Endothelial cell of umbilical vein (primary cell): ENCODE data around the gene LAMC2. TPM values are rescaled to one million over a fixed set of nuclear protein-coding genes. Genes with fewer than 3 reads are reported as not detected.

Experiments
- BruUV-seq: library from RNA; stranded (reverse); fragments of 400-500 nt; replicated peaks from 2 replicates; lab custom pipeline; 2021; lab: Mats Ljungman, UMichigan
- CTCF ChIA-PET: fragments of 300-600, 350-600 bp; sonication (Branson Sonifier 250); formaldehyde crosslinking; loops from one replicate; lab custom pipeline; 2021; ENCODE audit warnings: antibody characterized with exemption, inconsistent platforms; lab: Charles Lee
- POLR2A ChIA-PET: fragments of 300-600, 350-600 bp; sonication (Branson Sonifier 250); formaldehyde crosslinking; loops from one replicate; lab custom pipeline; 2021; ENCODE audit warnings: antibody characterized with exemption, inconsistent platforms; lab: Charles Lee
- DNase-seq: peaks from one replicate; pipeline ENCODE4 v3.0.0-alpha.2; 2011; ENCODE audit warnings: low read depth, low spot score
- FAIRE-seq: peaks from 2 replicates; lab custom pipeline; 2011; peaks lifted over from hg19 to GRCh38; lab: Jason Lieb, UNC
- H2AFZ ChIP-seq: 2 replicates; pipeline ENCODE4 v1.6.0; 2012; ENCODE audit warnings: low read depth, low read length, control low read depth, inconsistent platforms
- H3K27ac ChIP-seq: 2 replicates; pipeline ENCODE4 v1.5.1; 2011; ENCODE audit warnings: low read depth, mild to moderate bottlenecking, control low read depth, low read length, moderate library complexity; ENCODE audit not compliant: insufficient read depth
- H3K27me3 ChIP-seq, 2 experiments: 2 replicates each; pipeline versions ENCODE4 v1.6.0 to v1.6.1; 2011; ENCODE audit warnings: low read length in 2 of 2, mixed read lengths in 1 of 2; ENCODE audit not compliant: control insufficient read depth in 2 of 2, insufficient read depth in 2 of 2
- H3K36me3 ChIP-seq, 2 experiments: 2 replicates in 1 of 2; 3 replicates in 1 of 2; pipeline ENCODE4 v1.5.1; 2011; ENCODE audit warnings: low read length in 2 of 2, mild to moderate bottlenecking in 1 of 2, moderate library complexity in 1 of 2; ENCODE audit not compliant: control insufficient read depth in 2 of 2, insufficient read depth in 2 of 2; ENCODE audit errors: extremely low read depth in 1 of 2
- H3K4me1 ChIP-seq: 3 replicates; pipeline ENCODE4 v1.5.1; 2011; ENCODE audit warnings: mild to moderate bottlenecking, low read length; ENCODE audit not compliant: control insufficient read depth, insufficient read depth; ENCODE audit errors: extremely low read depth
- H3K4me2 ChIP-seq: 2 replicates; pipeline ENCODE4 v1.6.1; 2011; ENCODE audit warnings: low read length, control low read depth, mixed read lengths; ENCODE audit not compliant: insufficient read depth
- H3K4me3 ChIP-seq, 3 experiments: fragments of 200-600 bp in 1 of 3; sonication (generic), shearing (Covaris generic) in 1 of 3; replicated peaks in 1 of 3; 2 replicates each; pipeline ENCODE4 v1.5.1; 2011 to 2016; ENCODE audit warnings: control low read depth in 3 of 3, low read length in 3 of 3, mild to moderate bottlenecking in 2 of 3, inconsistent platforms in 1 of 3, low read depth in 1 of 3, moderate library complexity in 1 of 3; ENCODE audit not compliant: insufficient read depth in 1 of 3
- H3K79me2 ChIP-seq: 2 replicates; pipeline ENCODE4 v1.6.0; 2012; ENCODE audit warnings: low read length, inconsistent platforms; ENCODE audit not compliant: control insufficient read depth, insufficient read depth
- H3K9ac ChIP-seq: replicated peaks from 2 replicates; pipeline ENCODE3; 2011; ENCODE audit warnings: low read length, control low read depth; ENCODE audit not compliant: insufficient read depth; ENCODE audit errors: extremely low read depth
- H3K9me1 ChIP-seq: replicated peaks from 3 replicates; pipeline ENCODE4 v1.6.0; 2011; ENCODE audit warnings: mild to moderate bottlenecking, low read length; ENCODE audit not compliant: control insufficient read depth, insufficient read depth; ENCODE audit errors: extremely low read depth
- H3K9me3 ChIP-seq: replicated peaks from 2 replicates; pipeline ENCODE4 v1.5.1; 2012; ENCODE audit warnings: low read length, inconsistent platforms; ENCODE audit not compliant: control insufficient read depth, insufficient read depth
- H4K20me1 ChIP-seq: replicated peaks from 2 replicates; pipeline ENCODE3; 2011; ENCODE audit warnings: mild to moderate bottlenecking, low read length; ENCODE audit not compliant: control insufficient read depth, insufficient read depth; ENCODE audit errors: extremely low read depth
- CTCF ChIP-seq, 2 donors: IDR thresholded peaks; 1 replicate in 1 of 2; 2 replicates in 1 of 2; pipeline ENCODE4 v1.5.1; 2011; ENCODE audit warnings: low read length in 2 of 2, mild to moderate bottlenecking in 2 of 2, moderate library complexity in 2 of 2, control low read depth in 1 of 2, inconsistent platforms in 1 of 2, low read depth in 1 of 2; ENCODE audit not compliant: insufficient read depth in 1 of 2; ENCODE audit errors: extremely low read depth in 1 of 2
- EZH2 ChIP-seq: IDR thresholded peaks from 2 replicates; pipeline ENCODE4 v1.6.1; 2012; ENCODE audit warnings: borderline replicate concordance, low read depth, mild to moderate bottlenecking, moderate library complexity, low read length, inconsistent platforms; ENCODE audit not compliant: severe bottlenecking
- FOS ChIP-seq: IDR thresholded peaks from 2 replicates; pipeline ENCODE4 v1.6.1; 2011; ENCODE audit warnings: mild to moderate bottlenecking, low read length, moderate library complexity, borderline replicate concordance; ENCODE audit not compliant: insufficient read depth
- GATA2 ChIP-seq: IDR thresholded peaks from 2 replicates; pipeline ENCODE4 v1.7.0; 2011; ENCODE audit warnings: low read depth, mild to moderate bottlenecking, moderate library complexity, mixed read lengths, low read length; ENCODE audit not compliant: insufficient read length, insufficient read depth
- JUN ChIP-seq: IDR thresholded peaks from 2 replicates; pipeline ENCODE4 v1.6.1; 2011; ENCODE audit warnings: borderline replicate concordance, low read depth; ENCODE audit not compliant: insufficient read length, insufficient read depth
- MYC ChIP-seq: IDR thresholded peaks from one replicate; pipeline ENCODE4 v1.6.1; 2011; ENCODE audit warnings: mild to moderate bottlenecking, low read depth, low read length
- POLR2A ChIP-seq: IDR thresholded peaks from 2 replicates; pipeline ENCODE4 v1.6.1; 2012; ENCODE audit warnings: low read depth, mild to moderate bottlenecking, control low read depth, low read length
- POLR2AphosphoS5 ChIP-seq: IDR thresholded peaks from 2 replicates; pipeline ENCODE4 v1.6.1; 2012; ENCODE audit warnings: low read depth, mild to moderate bottlenecking, control low read depth, low read length, moderate library complexity; ENCODE audit not compliant: insufficient read depth
- dilution Hi-C: fragments of 300-500 bp; cut with MboI; formaldehyde crosslinking; loops from one replicate; pipeline ENCODE4 v1.15.0; 2019; ENCODE audit warnings: low sequenced_read_pairs; ENCODE audit not compliant: extremely low pct_ligation_motif_present
- intact Hi-C: fragments of 100-400 bp; cut with micrococcal nuclease; formaldehyde crosslinking; loops from one replicate; pipeline ENCODE4 v1.10.0; 2022
- polyA plus RNA-seq, 4 experiments: library from polyadenylated mRNA; depleted of rRNA in 3 of 4; stranded (reverse) in 3 of 4; unstranded in 1 of 4; fragments of >200 nt; gene quantifications; 2 replicates each; pipeline versions ENCODE4 v1.2.1 to v1.2.3, GENCODE V29; 2011 to 2012; ENCODE audit warnings: missing spikeins in 1 of 4
- total RNA-seq: library from RNA; stranded (reverse); gene quantifications from 2 replicates; pipeline ENCODE4 v1.2.3, GENCODE V29; 2021
- TF ChIP-seq, protein P1 (sequence below): IDR thresholded peaks from 2 replicates; pipeline ENCODE4 v1.6.1; 2011; ENCODE audit not compliant: insufficient read depth, insufficient read length

LAMC2 gene
- total and polyA plus RNA-seq, 2 donors (not counting 3 experiments of a cell fraction or from before 2014, with no cell fraction given) = 0.23 to 0.82 TPM

DNA sequence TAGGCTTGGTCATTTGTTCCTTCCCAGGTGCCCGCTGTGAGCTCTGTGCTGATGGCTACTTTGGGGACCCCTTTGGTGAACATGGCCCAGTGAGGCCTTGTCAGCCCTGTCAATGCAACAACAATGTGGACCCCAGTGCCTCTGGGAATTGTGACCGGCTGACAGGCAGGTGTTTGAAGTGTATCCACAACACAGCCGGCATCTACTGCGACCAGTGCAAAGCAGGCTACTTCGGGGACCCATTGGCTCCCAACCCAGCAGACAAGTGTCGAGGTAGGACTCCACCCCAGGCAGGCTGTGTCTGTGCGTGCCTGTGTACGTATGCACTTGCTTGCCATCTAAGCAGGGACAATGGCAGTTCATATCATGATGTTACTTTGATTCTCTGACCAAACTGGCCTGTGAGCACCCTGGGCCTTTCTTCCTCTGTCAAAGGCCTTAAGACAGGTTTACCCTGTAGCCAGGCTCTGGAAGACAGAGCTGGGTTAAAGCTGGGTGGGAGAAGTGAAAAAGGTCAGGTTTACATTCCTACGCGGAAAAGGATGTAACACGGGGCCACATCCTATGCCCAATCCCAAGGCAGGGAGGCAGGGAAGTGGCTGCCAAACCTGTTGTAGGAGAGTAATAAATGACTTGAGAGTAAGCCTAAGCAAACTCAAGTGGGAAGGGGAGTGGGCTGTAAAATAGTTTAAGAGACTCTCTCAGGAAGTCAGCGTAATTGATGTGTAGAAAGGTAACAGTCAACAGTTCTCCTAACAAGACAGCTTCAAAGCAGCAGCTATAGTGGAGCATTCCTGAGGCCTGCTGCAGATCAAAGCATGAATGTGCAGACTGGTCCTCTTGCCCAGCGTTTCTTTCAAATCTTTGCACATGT is 42.5 kb downstream of the LAMC2 start:
- ChIA-PET CTCF (interaction anchor here (0.6 to 3.5 kb wide), 37 partner anchors 9 to 286 kb away, joined by 3 to 47 read pairs (median 5); no protein-coding TSS in a partner anchor), POLR2A (no interaction called here)
- H3K36me3 ChIP-seq = no peaks in the 10 kb centered on the region
- no TSS peak for BruUV-seq
- no peak overlapping the region for H2AFZ ChIP-seq
- no peak for FAIRE-seq
- intact Hi-C loops (loop anchor here (1.0 kb wide), 1 partner anchor 266 kb away; no protein-coding TSS in a partner anchor), dilution Hi-C loops (no loop called here)
- no peaks in the 10 kb centered on the region for H3K27me3 ChIP-seq
- peaks cover 13% of the 10 kb centered on the region for H3K4me1 ChIP-seq
- no peak overlapping the region for H3K9ac ChIP-seq
- no peaks in the 10 kb centered on the region for H3K9me3 ChIP-seq
- H3K79me2 ChIP-seq = no peaks in the 10 kb centered on the region
- no peaks in the 10 kb centered on the region for H3K9me1 ChIP-seq
- DNase-seq = no peak
- no peaks in the 10 kb centered on the region for H4K20me1 ChIP-seq
- no peak overlapping the region for H3K4me3 ChIP-seq
- H3K27ac ChIP-seq = no peak overlapping the region
- no peak overlapping the region for H3K4me2 ChIP-seq
- TF ChIP-seq EZH2 = no peak
- TF ChIP-seq POLR2A = no peak
- no peak for TF ChIP-seq CTCF (IDR thresholded peaks at IDR 0.05; ENCODE audit: extremely low read depth in 1 of 2, insufficient read depth in 1 of 2, low read depth in 1 of 2, low read length in 2 of 2)
- no peak for TF ChIP-seq FOS
- no peak for TF ChIP-seq GATA2
- no peak for TF ChIP-seq JUN
- no peak for TF ChIP-seq POLR2AphosphoS5
- no peak for TF ChIP-seq MYC
- TF ChIP-seq, protein P1, sequence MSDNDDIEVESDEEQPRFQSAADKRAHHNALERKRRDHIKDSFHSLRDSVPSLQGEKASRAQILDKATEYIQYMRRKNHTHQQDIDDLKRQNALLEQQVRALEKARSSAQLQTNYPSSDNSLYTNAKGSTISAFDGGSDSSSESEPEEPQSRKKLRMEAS = no peak
